IMR-90 (cell line): ENCODE results near the gene SYNE1. TPM values are rescaled to one million over a fixed set of nuclear protein-coding genes. Genes with fewer than 3 reads are reported as not detected.

Experiments used
- ATAC-seq: fragments of 200-7000 bp; cut with Tn5 transposase; 2 replicates; pipeline ENCODE4 v1.9.1; 2020; ENCODE audit warnings: low read depth, mild to moderate bottlenecking, moderate library complexity
- BruUV-seq: library from RNA; stranded (reverse); fragments of 400-500 nt; replicated peaks from 2 replicates; lab custom pipeline; 2021; lab: Mats Ljungman, UMichigan
- CTCF ChIA-PET: fragments of 300-600 bp; formaldehyde crosslinking; extraction: SDS; loops from one replicate; lab custom pipeline; 2021; ENCODE audit warnings: antibody characterized with exemption; lab: Yijun Ruan, JAX
- POLR2A ChIA-PET: fragments of 300-600 bp; sonication (Branson Sonifier 250); formaldehyde crosslinking; loops from one replicate; lab custom pipeline; 2022; ENCODE audit warnings: antibody characterized with exemption; ENCODE audit not compliant: unreplicated experiment; lab: Charles Lee
- DNase-seq: peaks from one replicate; pipeline ENCODE4 v3.0.0; 2013
- H2AFZ ChIP-seq: replicated peaks from 2 replicates; pipeline ENCODE3; 2013; ENCODE audit warnings: low read length, mild to moderate bottlenecking; ENCODE audit not compliant: poor library complexity
- H2AK5ac ChIP-seq: 2 replicates; pipeline ENCODE4 v1.6.1; 2013; ENCODE audit warnings: low read depth, low read length, inconsistent platforms
- H2AK9ac ChIP-seq: replicated peaks from 2 replicates; pipeline ENCODE3; 2013; ENCODE audit warnings: mild to moderate bottlenecking, low read depth, low read length, moderate library complexity; ENCODE audit not compliant: poor library complexity
- H2BK120ac ChIP-seq: 2 replicates; pipeline ENCODE4 v1.6.1; 2013; ENCODE audit warnings: low read depth, low read length, inconsistent platforms
- H2BK15ac ChIP-seq: 3 replicates; pipeline ENCODE4 v1.6.1; 2013; ENCODE audit warnings: low read depth, low read length, inconsistent platforms
- H2BK20ac ChIP-seq: 2 replicates; pipeline ENCODE4 v1.6.1; 2013; ENCODE audit warnings: low read depth, mild to moderate bottlenecking, inconsistent platforms, low read length, moderate library complexity
- H2BK5ac ChIP-seq: 2 replicates; pipeline ENCODE4 v1.6.1; 2013; ENCODE audit warnings: mild to moderate bottlenecking, low read depth, low read length, inconsistent platforms; ENCODE audit not compliant: poor library complexity, severe bottlenecking
- H3K14ac ChIP-seq: replicated peaks from 2 replicates; pipeline ENCODE4 v1.6.1; 2013; ENCODE audit warnings: low read depth, low read length, inconsistent platforms
- H3K18ac ChIP-seq: 2 replicates; pipeline ENCODE4 v1.6.1; 2013; ENCODE audit warnings: low read depth, low read length, control low read depth
- H3K23ac ChIP-seq: 2 replicates; pipeline ENCODE4 v1.6.1; 2013; ENCODE audit warnings: low read depth, low read length, inconsistent platforms
- H3K27ac ChIP-seq: 2 replicates; pipeline ENCODE4 v1.5.1; 2013; ENCODE audit warnings: mild to moderate bottlenecking, control low read depth, low read length; ENCODE audit not compliant: insufficient read depth
- H3K27me3 ChIP-seq: 2 replicates; pipeline ENCODE4 v1.6.1; 2013; ENCODE audit warnings: low read length; ENCODE audit not compliant: control insufficient read depth, insufficient read depth
- H3K36me3 ChIP-seq: 2 replicates; pipeline ENCODE4 v1.6.1; 2013; ENCODE audit warnings: low read length, mixed read lengths; ENCODE audit not compliant: control insufficient read depth, insufficient read depth
- H3K4ac ChIP-seq: 2 replicates; pipeline ENCODE4 v1.6.1; 2013; ENCODE audit warnings: low read depth, low read length, inconsistent platforms
- H3K4me1 ChIP-seq: 2 replicates; pipeline ENCODE4 v1.6.1; 2013; ENCODE audit warnings: low read length, mixed read lengths; ENCODE audit not compliant: control insufficient read depth, insufficient read depth
- H3K4me2 ChIP-seq: 2 replicates; pipeline ENCODE4 v1.6.1; 2013; ENCODE audit warnings: low read depth, mild to moderate bottlenecking, control low read depth, low read length, moderate library complexity
- H3K4me3 ChIP-seq: 2 replicates; pipeline ENCODE4 v1.5.1; 2013; ENCODE audit warnings: low read depth, mild to moderate bottlenecking, control low read depth, low read length, moderate library complexity; ENCODE audit not compliant: insufficient read depth
- H3K56ac ChIP-seq: 2 replicates; pipeline ENCODE4 v1.6.1; 2013; ENCODE audit warnings: low read length, inconsistent platforms; ENCODE audit not compliant: insufficient read depth; ENCODE audit errors: extremely low read depth
- H3K79me1 ChIP-seq, 2 experiments: 2 replicates each; pipeline ENCODE4 v1.6.1; 2013; ENCODE audit warnings: low read length in 2 of 2, inconsistent platforms in 1 of 2, low read depth in 1 of 2
- H3K9ac ChIP-seq: 2 replicates; pipeline ENCODE4 v1.6.1; 2013; ENCODE audit warnings: low read depth, low read length, control low read depth
- H3K9me1 ChIP-seq: 2 replicates; pipeline ENCODE4 v1.6.1; 2013; ENCODE audit warnings: low read length, inconsistent platforms; ENCODE audit not compliant: insufficient read depth
- H3K9me3 ChIP-seq: 2 replicates; pipeline ENCODE4 v1.6.1; 2013; ENCODE audit warnings: low read length; ENCODE audit not compliant: control insufficient read depth, insufficient read depth
- H4K20me1 ChIP-seq: 2 replicates; pipeline ENCODE4 v1.6.1; 2013; ENCODE audit warnings: low read length, inconsistent platforms; ENCODE audit not compliant: insufficient read depth
- H4K5ac ChIP-seq: 2 replicates; pipeline ENCODE4 v1.6.1; 2013; ENCODE audit warnings: mild to moderate bottlenecking, low read depth, low read length, control low read depth
- H4K8ac ChIP-seq, 2 experiments: 2 replicates each; pipeline ENCODE4 v1.6.1; 2013; ENCODE audit warnings: low read depth in 2 of 2, low read length in 2 of 2, control low read depth in 1 of 2, inconsistent platforms in 1 of 2
- H4K91ac ChIP-seq: 2 replicates; pipeline ENCODE4 v1.6.1; 2013; ENCODE audit warnings: low read depth, low read length, inconsistent platforms; ENCODE audit not compliant: insufficient read depth
- BHLHE40 ChIP-seq: fragments of 150-350 bp; IDR thresholded peaks from 2 replicates; pipeline ENCODE4 v1.6.1; 2016; ENCODE audit warnings: mild to moderate bottlenecking, low read depth, low read length
- CEBPB ChIP-seq: IDR thresholded peaks from 2 replicates; pipeline ENCODE4 v1.6.1; 2012; ENCODE audit warnings: low read depth, low read length, improper control_type of control experiment
- CHD1 ChIP-seq: IDR thresholded peaks from 2 replicates; pipeline ENCODE4 v1.6.1; 2012; ENCODE audit warnings: low read depth, low read length, improper control_type of control experiment
- FOS ChIP-seq: fragments of 150-350 bp; IDR thresholded peaks from 2 replicates; pipeline ENCODE4 v1.6.1; 2016; ENCODE audit warnings: low read depth, low read length
- MAFK ChIP-seq: IDR thresholded peaks from 2 replicates; pipeline ENCODE4 v1.6.1; 2012; ENCODE audit warnings: low read depth, low read length, improper control_type of control experiment
- MAZ ChIP-seq: IDR thresholded peaks from 2 replicates; pipeline ENCODE4 v1.6.1; 2012; ENCODE audit warnings: low read depth, mild to moderate bottlenecking, low read length, improper control_type of control experiment, moderate library complexity, borderline replicate concordance
- MXI1 ChIP-seq: IDR thresholded peaks from 2 replicates; pipeline ENCODE4 v1.6.1; 2012; ENCODE audit warnings: low read depth, mild to moderate bottlenecking, low read length, moderate library complexity, borderline replicate concordance
- NFE2L2 ChIP-seq: fragments of 150-350 bp; IDR thresholded peaks from 2 replicates; pipeline ENCODE4 v1.6.1; 2016; ENCODE audit warnings: low read depth, mild to moderate bottlenecking, low read length
- POLR2A ChIP-seq: IDR thresholded peaks from 2 replicates; pipeline ENCODE4 v1.6.1; 2012; ENCODE audit warnings: mild to moderate bottlenecking, low read depth, low read length
- RAD21 ChIP-seq: IDR thresholded peaks from 2 replicates; pipeline ENCODE4 v1.6.1; 2012; ENCODE audit warnings: low read length, improper control_type of control experiment
- RCOR1 ChIP-seq: IDR thresholded peaks from 2 replicates; pipeline ENCODE4 v1.6.1; 2012; ENCODE audit warnings: mild to moderate bottlenecking, low read length, improper control_type of control experiment; ENCODE audit not compliant: insufficient replicate concordance
- RFX5 ChIP-seq: IDR thresholded peaks from 2 replicates; pipeline ENCODE4 v1.8.0; 2012; ENCODE audit warnings: low read depth, mild to moderate bottlenecking, low read length, moderate library complexity
- SMC3 ChIP-seq: fragments of 150-350 bp; IDR thresholded peaks from 2 replicates; pipeline ENCODE4 v1.6.1; 2016; ENCODE audit warnings: low read depth, mild to moderate bottlenecking, antibody characterized with exemption, low read length, moderate library complexity
- WGBS, 2 experiments: methylation state at CpG; one replicate each; pipeline versions ENCODE4 v1.1.5 to v1.1.7; 2013; ENCODE audit warnings: missing lambda C conversion rate in 2 of 2; ENCODE audit not compliant: insufficient read length in 1 of 2; ENCODE audit errors: extremely low coverage in 2 of 2; 5-methylcytosine and 5-hydroxymethylcytosine counted together
- dilution Hi-C: fragments of 300-500 bp; cut with HindIII; formaldehyde crosslinking; loops from one replicate; pipeline ENCODE4 v1.14.3; 2018; ENCODE audit warnings: low sequenced_read_pairs; ENCODE audit not compliant: unreplicated experiment
- in situ Hi-C: fragments of 300-500 bp; cut with MboI; formaldehyde crosslinking; loops from 3 replicates; pipeline ENCODE4 v1.14.3; 2019; ENCODE audit warnings: low sequenced_read_pairs, inconsistent platforms, mixed read lengths
- intact Hi-C: fragments of 100-400 bp; cut with micrococcal nuclease; formaldehyde crosslinking; loops from 2 replicates; pipeline ENCODE4 v1.10.0; 2022
- polyA plus RNA-seq, 3 experiments: library from polyadenylated mRNA; depleted of rRNA; stranded (reverse); fragments of >200 nt; gene quantifications; 2 replicates each; pipeline ENCODE4 v1.2.3, GENCODE V29; 2012; ENCODE audit warnings: low replicate concordance in 1 of 3
- total RNA-seq: library from RNA; depleted of rRNA; stranded (reverse); fragments of >200 nt; gene quantifications from 2 replicates; pipeline ENCODE4 v1.2.3, GENCODE V29; 2012
- TF ChIP-seq, protein P1 (sequence below): conservative IDR thresholded peaks from 2 replicates; pipeline ENCODE4 v1.5.1; 2012; ENCODE audit warnings: mild to moderate bottlenecking, low read depth, low read length, improper control_type of control experiment
- TF ChIP-seq, protein P2 (sequence below): fragments of 150-350 bp; IDR thresholded peaks from 2 replicates; pipeline ENCODE4 v1.6.1; 2016; ENCODE audit warnings: low read depth, mild to moderate bottlenecking, low read length, moderate library complexity, borderline replicate concordance
- TF ChIP-seq, protein P3 (sequence below): fragments of 150-350 bp; IDR thresholded peaks from 2 replicates; pipeline ENCODE4 v1.6.1; 2017; ENCODE audit warnings: mild to moderate bottlenecking, antibody characterized with exemption, low read length, low read depth

SYNE1 gene
- total and polyA plus RNA-seq, 2 of the 4 experiments (the other 2 are of a cell fraction), result 34.1 to 159 TPM

DNA sequence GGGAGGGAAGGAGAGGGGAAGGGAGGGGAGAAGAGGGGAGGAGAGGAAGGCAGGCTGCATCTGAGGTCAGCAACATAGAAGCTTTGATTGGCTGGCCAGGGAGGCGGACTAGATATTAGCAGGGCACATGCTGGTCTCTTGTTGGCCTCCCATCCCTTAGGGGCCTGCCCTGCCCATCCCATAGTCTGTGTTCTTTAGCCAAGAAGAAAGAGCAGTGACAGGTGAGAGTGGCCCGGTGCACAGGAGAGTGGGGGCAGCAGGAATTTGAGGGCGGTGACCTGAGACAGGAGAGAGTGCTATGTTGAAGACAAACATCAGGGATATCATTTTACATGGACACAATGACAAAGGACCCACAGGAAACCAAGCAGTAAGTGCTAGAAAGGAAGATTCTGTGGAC is 413.5 kb downstream of the SYNE1 start:
- Histone ChIP-seq H3K79me1 (peaks cover 0 to 3% of the 10 kb centered on the region in 2 experiments; a peak in 1 of 4 replicates), H3K9ac (no peak overlapping the region), H2BK20ac (no peak overlapping the region), H2BK5ac (no peak overlapping the region), H3K27ac (no peak overlapping the region), H3K36me3 (peaks cover 35% of the 10 kb centered on the region), H2AK9ac (no peak overlapping the region), H3K9me1 (no peaks in the 10 kb centered on the region), H2AK5ac (no peak overlapping the region), H3K4me3 (no peak overlapping the region), H2BK120ac (no peak overlapping the region), H4K5ac (no peak overlapping the region), H4K20me1 (no peaks in the 10 kb centered on the region), H4K91ac (no peak overlapping the region), H3K4me1 (peaks cover 3% of the 10 kb centered on the region), H2BK15ac (no peak overlapping the region), H3K4me2 (no peak overlapping the region), H3K23ac (no peak overlapping the region), H3K9me3 (peaks cover 6% of the 10 kb centered on the region), H3K18ac (no peak overlapping the region), H3K4ac (no peak overlapping the region), H3K27me3 (no peaks in the 10 kb centered on the region), H3K14ac (no peak overlapping the region), H4K8ac (no peak overlapping the region), H3K56ac (no peak overlapping the region), H2AFZ (no peak overlapping the region)
- CTCF ChIA-PET, result no interaction called here
- DNase-seq, result no peak
- POLR2A ChIA-PET, result no interaction called here
- TF ChIP-seq NFE2L2, result no peak
- TF ChIP-seq, protein P1, sequence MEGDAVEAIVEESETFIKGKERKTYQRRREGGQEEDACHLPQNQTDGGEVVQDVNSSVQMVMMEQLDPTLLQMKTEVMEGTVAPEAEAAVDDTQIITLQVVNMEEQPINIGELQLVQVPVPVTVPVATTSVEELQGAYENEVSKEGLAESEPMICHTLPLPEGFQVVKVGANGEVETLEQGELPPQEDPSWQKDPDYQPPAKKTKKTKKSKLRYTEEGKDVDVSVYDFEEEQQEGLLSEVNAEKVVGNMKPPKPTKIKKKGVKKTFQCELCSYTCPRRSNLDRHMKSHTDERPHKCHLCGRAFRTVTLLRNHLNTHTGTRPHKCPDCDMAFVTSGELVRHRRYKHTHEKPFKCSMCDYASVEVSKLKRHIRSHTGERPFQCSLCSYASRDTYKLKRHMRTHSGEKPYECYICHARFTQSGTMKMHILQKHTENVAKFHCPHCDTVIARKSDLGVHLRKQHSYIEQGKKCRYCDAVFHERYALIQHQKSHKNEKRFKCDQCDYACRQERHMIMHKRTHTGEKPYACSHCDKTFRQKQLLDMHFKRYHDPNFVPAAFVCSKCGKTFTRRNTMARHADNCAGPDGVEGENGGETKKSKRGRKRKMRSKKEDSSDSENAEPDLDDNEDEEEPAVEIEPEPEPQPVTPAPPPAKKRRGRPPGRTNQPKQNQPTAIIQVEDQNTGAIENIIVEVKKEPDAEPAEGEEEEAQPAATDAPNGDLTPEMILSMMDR, result no peak
- TF ChIP-seq FOS, result no peak
- no peak for TF ChIP-seq POLR2A
- no peak for TF ChIP-seq CEBPB
- TF ChIP-seq, protein P2, sequence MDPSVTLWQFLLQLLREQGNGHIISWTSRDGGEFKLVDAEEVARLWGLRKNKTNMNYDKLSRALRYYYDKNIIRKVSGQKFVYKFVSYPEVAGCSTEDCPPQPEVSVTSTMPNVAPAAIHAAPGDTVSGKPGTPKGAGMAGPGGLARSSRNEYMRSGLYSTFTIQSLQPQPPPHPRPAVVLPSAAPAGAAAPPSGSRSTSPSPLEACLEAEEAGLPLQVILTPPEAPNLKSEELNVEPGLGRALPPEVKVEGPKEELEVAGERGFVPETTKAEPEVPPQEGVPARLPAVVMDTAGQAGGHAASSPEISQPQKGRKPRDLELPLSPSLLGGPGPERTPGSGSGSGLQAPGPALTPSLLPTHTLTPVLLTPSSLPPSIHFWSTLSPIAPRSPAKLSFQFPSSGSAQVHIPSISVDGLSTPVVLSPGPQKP, result no peak
- TF ChIP-seq RFX5, result no peak
- TF ChIP-seq MAZ, result no peak
- TF ChIP-seq RCOR1, result no peak
- no peak for TF ChIP-seq RAD21
- TF ChIP-seq, protein P3, sequence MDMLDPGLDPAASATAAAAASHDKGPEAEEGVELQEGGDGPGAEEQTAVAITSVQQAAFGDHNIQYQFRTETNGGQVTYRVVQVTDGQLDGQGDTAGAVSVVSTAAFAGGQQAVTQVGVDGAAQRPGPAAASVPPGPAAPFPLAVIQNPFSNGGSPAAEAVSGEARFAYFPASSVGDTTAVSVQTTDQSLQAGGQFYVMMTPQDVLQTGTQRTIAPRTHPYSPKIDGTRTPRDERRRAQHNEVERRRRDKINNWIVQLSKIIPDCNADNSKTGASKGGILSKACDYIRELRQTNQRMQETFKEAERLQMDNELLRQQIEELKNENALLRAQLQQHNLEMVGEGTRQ, result no peak
- no peak for TF ChIP-seq MAFK
- TF ChIP-seq MXI1, result no peak
- TF ChIP-seq SMC3, result no peak
- no peak for TF ChIP-seq CHD1
- TF ChIP-seq BHLHE40, result no peak
- intact Hi-C loops (no loop called here), in situ Hi-C loops (no loop called here), dilution Hi-C loops (no loop called here)
- 60% methylated on average over 1 of the region's 3 CpGs; no CpG with 5 or more reads in 1 of the 2 experiments for WGBS, 2 experiments
- no TSS peak for BruUV-seq
- no peak for ATAC-seq
